Right lobe of liver (tissue), 6 donors: Measurements from ENCODE around the gene DDX24. TPM values are rescaled to one million over a fixed set of nuclear protein-coding genes. Genes with fewer than 3 reads are reported as not detected.
A peak's percentile ranks its signal among the peaks of the same experiment; 100 is the strongest.

Experiments used
- ATAC-seq, 4 donors: fragments of 200-7000 bp; cut with Tn5 transposase; one replicate each; pipeline ENCODE4 v1.9.1; 2020; ENCODE audit warnings: mild to moderate bottlenecking in 4 of 4, moderate library complexity in 4 of 4
- DNase-seq, 3 donors: peaks; one replicate each; pipeline ENCODE4 v3.0.0-alpha.2; 2020
- H3K27ac ChIP-seq, 3 donors: fragments of 200-600 bp; one replicate each; pipeline ENCODE4 v1.8.0; 2022
- H3K27me3 ChIP-seq, 2 donors: fragments of 200-600 bp; one replicate each; pipeline ENCODE4 v1.8.0; 2022
- H3K36me3 ChIP-seq, 4 donors: fragments of 200-600 bp; sonication (generic) in 1 of 4; one replicate each; pipeline versions ENCODE4 v1.5.1 to v1.8.0; 2017 to 2022; ENCODE audit warnings: control low read depth in 1 of 4
- H3K4me1 ChIP-seq, 4 donors: fragments of 200-600 bp; sonication (generic) in 1 of 4; one replicate each; pipeline versions ENCODE4 v1.5.1 to v1.8.0; 2017 to 2022; ENCODE audit warnings: control low read depth in 1 of 4
- H3K4me3 ChIP-seq, 3 donors: fragments of 200-600 bp; one replicate each; pipeline ENCODE4 v1.8.0; 2022
- H3K9me3 ChIP-seq, 4 donors: fragments of 200-600 bp; sonication (generic) in 1 of 4; one replicate each; pipeline versions ENCODE4 v1.5.1 to v1.8.0; 2017 to 2022; ENCODE audit warnings: control low read depth in 1 of 4
- CTCF ChIP-seq, 4 donors: fragments of 200-600 bp in 3 of 4; fragments of 450-650 bp in 1 of 4; IDR thresholded peaks; one replicate each; pipeline versions ENCODE4 v1.5.1 to v1.8.0; 2016 to 2022; ENCODE audit warnings: antibody characterized with exemption in 4 of 4, mild to moderate bottlenecking in 2 of 4
- POLR2A ChIP-seq: fragments of 450-650 bp; IDR thresholded peaks from one replicate; pipeline ENCODE4 v1.6.1; 2017; ENCODE audit warnings: antibody characterized with exemption, mild to moderate bottlenecking
- WGBS: methylation state at CpG from one replicate; pipeline ENCODE4 v1.1.6; 2018; ENCODE audit warnings: low coverage, low lambda C conversion rate; ENCODE audit not compliant: insufficient coverage; ENCODE audit errors: missing lambda C conversion rate; 5-methylcytosine and 5-hydroxymethylcytosine counted together
- intact Hi-C, 2 donors: fragments of 100-400 bp; cut with DNase I; formaldehyde crosslinking; loops; one replicate each; pipeline versions ENCODE4 v1.11.2 to v1.14.1; 2022
- total RNA-seq, 6 experiments: library from RNA; depleted of rRNA in 2 of 6; stranded (reverse); fragments of >200 nt in 2 of 6; fragmentation: NEBNext Ultra II Directional in 3 of 6; extraction: Animal tissue kit (Norgen Biotek cat#: 25700) in 3 of 6; gene quantifications; one replicate each; pipeline versions ENCODE4 v1.1.0 to v1.2.4, GENCODE V29; 2016 to 2023
- donor health status: DM: no; HTN: yes; CAD: no.
- donor health status: DM: no; HTN: no; CAD: no.
- donor health status: DM: no; HTN: no; CAD: no.
- donor health status: DM: no; HTN: yes; CAD: no.
- donor health status: DM: no; HTN: yes; CAD: no.

DDX24 gene
- total RNA-seq, 6 experiments from 2014 or later = 47.8 to 74.0 (median 63.6) TPM

GRCh38 chr14:94031161-94031882 is 49.7 kb downstream of the DDX24 start:
- Histone ChIP-seq H3K4me3 (no peak overlapping the region), H3K27me3 (no peaks in the 10 kb centered on the region), H3K36me3 (no peaks in the 10 kb centered on the region), H3K4me1 (peaks cover 0 to 13% (median 0%) of the 10 kb centered on the region in 4 donors), H3K27ac (no peak overlapping the region), H3K9me3 (no peaks in the 10 kb centered on the region)
- ATAC-seq = no peak
- TF ChIP-seq CTCF (IDR thresholded peaks at IDR 0.05) = no peak
- no peak for TF ChIP-seq POLR2A
- DNase-seq = no peak
- 92% methylated on average over 7 of the region's 8 CpGs for WGBS
- intact Hi-C loops = no loop called here

- intact Hi-C loops = no loop called here
- DNase-seq = peak in 1 of 3 donors; percentile 13
- H3K9me3 ChIP-seq = no peaks in the 10 kb centered on the region
- WGBS = 99% methylated on average over 10 of the region's 14 CpGs
- H3K27ac ChIP-seq = no peak overlapping the region
- H3K4me3 ChIP-seq = no peak overlapping the region
- H3K4me1 ChIP-seq = peaks cover 0 to 13% (median under 1%) of the 10 kb centered on the region in 4 donors
- TF ChIP-seq CTCF (IDR thresholded peaks at IDR 0.05) = no peak
- TF ChIP-seq POLR2A = no peak
- no peaks in the 10 kb centered on the region for H3K36me3 ChIP-seq
- no peak for ATAC-seq
- no peaks in the 10 kb centered on the region for H3K27me3 ChIP-seq
Observed at GRCh38 chr14:94030571-94030970, 50.4 kb downstream of the DDX24 start.

- H3K4me3 ChIP-seq = no peak overlapping the region
- no peak for ATAC-seq
Observed at GRCh38 chr14:94029671-94030203, 51.3 kb downstream of the DDX24 start.

DNA sequence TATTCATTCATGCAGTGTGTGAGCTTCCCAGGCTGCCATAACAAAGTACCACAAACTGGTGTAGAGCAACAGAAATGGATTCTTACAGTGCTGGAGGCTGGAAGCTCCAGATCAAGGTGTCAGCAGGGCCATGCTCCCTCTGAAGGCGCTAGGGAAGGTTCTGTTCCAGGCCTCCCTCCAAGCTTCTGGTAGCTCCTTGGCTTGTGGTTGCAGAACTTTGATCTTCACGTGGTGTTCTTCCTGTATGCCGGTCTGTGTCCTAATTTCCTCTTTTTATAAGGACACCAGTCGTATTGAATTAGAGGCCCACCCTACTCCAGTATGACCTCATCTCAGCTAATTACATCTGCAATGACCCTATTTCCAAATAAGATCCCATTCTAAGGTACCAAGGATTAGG is 51.7 kb downstream of the DDX24 start:
- intact Hi-C loops = no loop called here
- H3K4me3 ChIP-seq = no peak overlapping the region
- WGBS = 40% methylated on average over 3 of the region's 4 CpGs
- ATAC-seq = no peak
- H3K4me1 ChIP-seq = peaks cover 0 to 13% (median under 1%) of the 10 kb centered on the region in 4 donors
- H3K36me3 ChIP-seq = no peaks in the 10 kb centered on the region
- no peak overlapping the region for H3K27ac ChIP-seq
- no peaks in the 10 kb centered on the region for H3K9me3 ChIP-seq
- peak in 1 of 3 donors; percentile 14 for DNase-seq
- TF ChIP-seq POLR2A = no peak
- TF ChIP-seq CTCF (IDR thresholded peaks at IDR 0.05) = no peak
- H3K27me3 ChIP-seq = no peaks in the 10 kb centered on the region

More at GRCh38 chr14:94029671-94030203, 51.3 kb downstream of the DDX24 start:
- TF ChIP-seq CTCF (IDR thresholded peaks at IDR 0.05) = no peak
- Histone ChIP-seq H3K4me1 (peaks cover 0 to 13% (median under 1%) of the 10 kb centered on the region in 4 donors), H3K27ac (no peak overlapping the region), H3K9me3 (no peaks in the 10 kb centered on the region), H3K27me3 (no peaks in the 10 kb centered on the region), H3K36me3 (no peaks in the 10 kb centered on the region)
- DNase-seq = peak in 1 of 3 donors; percentile 37
- intact Hi-C loops = no loop called here
- WGBS = 91% methylated on average over 7 of the region's 7 CpGs
